Ovary (tissue), 3 donors: ENCODE measurements around the gene ASIC4.

Source experiments
- CTCF ChIP-seq, 3 donors: fragments of 450-650 bp in 2 of 3; fragments of 200-600 bp in 1 of 3; IDR thresholded peaks; one replicate each; pipeline versions ENCODE4 v1.5.1 to v1.8.0; 2016 to 2022; ENCODE audit warnings: antibody characterized with exemption in 3 of 3, mild to moderate bottlenecking in 1 of 3
- EP300 ChIP-seq: sonication (generic); formaldehyde crosslinking; IDR thresholded peaks from one replicate; pipeline ENCODE4 v1.6.1; 2017; ENCODE audit warnings: antibody characterized with exemption
- POLR2A ChIP-seq: fragments of 450-650 bp; IDR thresholded peaks from one replicate; pipeline ENCODE4 v1.6.1; 2017; ENCODE audit warnings: antibody characterized with exemption, mild to moderate bottlenecking, moderate library complexity
- donor health status: DM: no; HTN: no; CAD: no.

- TF ChIP-seq CTCF (IDR thresholded peaks at IDR 0.05): no peak
- no peak for TF ChIP-seq POLR2A
- no peak for TF ChIP-seq EP300
Observed at GRCh38 chr2:219500135-219500534, 14.1 kb upstream of the ASIC4 start.
